Muscle of arm (tissue), 14 donors: Measurements from ENCODE around the gene BCKDHA. TPM values are rescaled to one million over a fixed set of nuclear protein-coding genes. Genes with fewer than 3 reads are reported as not detected.

Source experiments
- DNase-seq: peaks from one replicate; pipeline ENCODE4 v3.0.0-alpha.2; 2013
- long read RNA-seq, 11 donors: transcript quantifications; one replicate each; lab custom pipeline, GENCODE V29; 2026
- polyA plus RNA-seq, 12 donors: library from polyadenylated mRNA; unstranded; fragments of 120-200 nt; gene quantifications; one replicate each; pipeline ENCODE4 v1.2.1, GENCODE V29; 2013; ENCODE audit not compliant: insufficient read length in 12 of 12

BCKDHA gene
- polyA plus RNA-seq: 10 to 100 TPM in 11 of 12 donors, not detected in 1; 19.2 to 69.1 (median 25.6) TPM
- long read RNA-seq, donor 1, transcript BCKDHA-201 (9 exons, 2,103 nt): major isoform, 17 of 68 reads
- long read RNA-seq, donor 1, partial matches to known transcripts: 34 of 68 reads
- long read RNA-seq, donor 1, other reads (novel, unspliced or antisense): 17 of 68 reads
- long read RNA-seq, donor 2, transcript BCKDHA-201 (9 exons, 2,103 nt): major isoform, 24 of 31 reads
- long read RNA-seq, donor 2, partial matches to known transcripts: 7 of 31 reads
- long read RNA-seq, donor 2, other reads (novel, unspliced or antisense): 0 of 31 reads
- long read RNA-seq, donor 3, transcript BCKDHA-201 (9 exons, 2,103 nt): major isoform, 14 of 14 reads
- long read RNA-seq, donor 3, partial matches to known transcripts: 0 of 14 reads
- long read RNA-seq, donor 3, other reads (novel, unspliced or antisense): 0 of 14 reads
- long read RNA-seq, donor 4, partial matches to known transcripts: 0 of 3 reads
- long read RNA-seq, donor 4, other reads (novel, unspliced or antisense): 0 of 3 reads
- long read RNA-seq, donor 5, transcript BCKDHA-201 (9 exons, 2,103 nt): major isoform, 18 of 18 reads
- long read RNA-seq, donor 5, partial matches to known transcripts: 0 of 18 reads
- long read RNA-seq, donor 5, other reads (novel, unspliced or antisense): 0 of 18 reads
- long read RNA-seq, donor 6, transcript BCKDHA-201 (9 exons, 2,103 nt): major isoform, 5 of 15 reads
- long read RNA-seq, donor 6, partial matches to known transcripts: 5 of 15 reads
- long read RNA-seq, donor 6, other reads (novel, unspliced or antisense): 5 of 15 reads
- long read RNA-seq, donor 7, partial matches to known transcripts: 0 of 2 reads
- long read RNA-seq, donor 7, other reads (novel, unspliced or antisense): 0 of 2 reads
- long read RNA-seq, donor 8, transcript BCKDHA-201 (9 exons, 2,103 nt): major isoform, 17 of 31 reads
- long read RNA-seq, donor 8, partial matches to known transcripts: 0 of 31 reads
- long read RNA-seq, donor 8, other reads (novel, unspliced or antisense): 14 of 31 reads
- long read RNA-seq, donor 9, transcript BCKDHA-201 (9 exons, 2,103 nt): major isoform, 10 of 10 reads
- long read RNA-seq, donor 9, partial matches to known transcripts: 0 of 10 reads
- long read RNA-seq, donor 9, other reads (novel, unspliced or antisense): 0 of 10 reads
- long read RNA-seq, donor 10, transcript BCKDHA-201 (9 exons, 2,103 nt): major isoform, 11 of 11 reads
- long read RNA-seq, donor 10, partial matches to known transcripts: 0 of 11 reads
- long read RNA-seq, donor 10, other reads (novel, unspliced or antisense): 0 of 11 reads
- long read RNA-seq, donor 11, transcript BCKDHA-201 (9 exons, 2,103 nt): major isoform, 12 of 21 reads
- long read RNA-seq, donor 11, partial matches to known transcripts: 9 of 21 reads
- long read RNA-seq, donor 11, other reads (novel, unspliced or antisense): 0 of 21 reads

DNA sequence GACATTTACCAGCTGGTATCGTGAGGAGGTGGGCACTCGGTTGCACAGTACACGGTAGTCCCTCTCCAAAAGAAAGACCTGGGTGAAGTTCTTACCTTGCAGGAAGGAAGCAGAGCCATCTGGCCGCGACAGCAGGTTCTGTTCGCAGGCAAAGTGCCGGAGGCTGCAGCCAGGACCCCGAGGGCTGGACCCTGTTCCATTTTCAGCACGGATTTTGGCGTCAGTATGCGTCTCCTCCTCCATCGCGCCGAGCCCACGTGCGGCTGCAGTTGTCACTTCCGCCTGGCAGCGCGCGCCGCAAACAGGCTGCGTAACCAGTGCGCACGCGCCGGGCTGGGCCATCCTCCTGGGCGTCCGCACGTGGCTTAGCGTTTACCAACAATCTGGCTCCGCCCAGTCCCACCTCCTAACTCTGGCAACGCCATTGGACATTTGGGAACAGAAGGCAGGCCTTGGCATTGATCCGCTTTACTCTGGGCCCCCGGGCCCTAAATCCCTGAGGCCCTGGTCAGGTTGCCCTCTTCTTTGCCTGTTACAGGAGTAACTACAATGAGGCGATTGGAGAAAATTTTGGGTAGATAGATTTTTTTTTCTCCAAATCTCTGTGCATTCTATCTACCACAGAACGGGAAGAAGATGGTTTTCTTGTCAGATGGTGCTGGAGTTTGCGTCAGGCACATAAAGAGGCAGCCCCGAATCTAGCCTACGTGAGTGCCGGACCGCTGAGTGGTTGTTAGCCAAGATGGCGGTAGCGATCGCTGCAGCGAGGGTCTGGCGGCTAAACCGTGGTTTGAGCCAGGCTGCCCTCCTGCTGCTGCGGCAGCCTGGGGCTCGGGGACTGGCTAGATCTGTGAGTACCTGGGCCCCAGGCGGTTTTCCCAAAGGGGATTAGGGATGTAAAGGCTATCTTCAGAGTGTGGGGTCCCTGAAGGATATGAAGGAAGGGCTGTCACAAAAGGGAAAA is at the start of gene BCKDHA, which contains the start of gene EXOSC5:
BCKDHA (plus strand) TSS at position 733 of the 964 bp plus-strand sequence; CDS start at position 743, 10 bp downstream.
EXOSC5 (minus strand) TSS at position 274 of the 964 bp plus-strand sequence; CDS start at position 243, 31 bp downstream.
- peak; percentile 100 for DNase-seq

GRCh38 chr19:41350735-41351338 is 46.8 kb upstream of the BCKDHA start:
- DNase-seq: no peak

GRCh38 chr19:41351339-41352245 is 46.0 kb upstream of the BCKDHA start:
- DNase-seq: no peak

DNA sequence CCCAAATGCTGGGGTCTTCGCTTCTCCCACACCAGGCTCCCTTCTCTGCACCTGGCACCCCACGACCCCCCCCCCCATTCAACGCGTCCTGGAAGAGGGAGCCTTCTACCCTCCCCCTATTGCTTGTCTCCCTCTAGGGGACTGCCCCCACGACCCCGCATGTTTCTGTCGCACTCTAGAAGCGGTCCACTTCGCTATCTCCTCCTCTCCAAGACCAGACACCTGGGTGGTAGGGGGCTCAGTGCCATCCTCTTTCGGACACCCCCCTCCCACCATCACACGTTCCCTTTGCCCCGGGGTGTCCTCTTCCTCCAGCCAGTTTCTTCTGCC is 45.4 kb upstream of the BCKDHA start:
- DNase-seq: no peak

DNA sequence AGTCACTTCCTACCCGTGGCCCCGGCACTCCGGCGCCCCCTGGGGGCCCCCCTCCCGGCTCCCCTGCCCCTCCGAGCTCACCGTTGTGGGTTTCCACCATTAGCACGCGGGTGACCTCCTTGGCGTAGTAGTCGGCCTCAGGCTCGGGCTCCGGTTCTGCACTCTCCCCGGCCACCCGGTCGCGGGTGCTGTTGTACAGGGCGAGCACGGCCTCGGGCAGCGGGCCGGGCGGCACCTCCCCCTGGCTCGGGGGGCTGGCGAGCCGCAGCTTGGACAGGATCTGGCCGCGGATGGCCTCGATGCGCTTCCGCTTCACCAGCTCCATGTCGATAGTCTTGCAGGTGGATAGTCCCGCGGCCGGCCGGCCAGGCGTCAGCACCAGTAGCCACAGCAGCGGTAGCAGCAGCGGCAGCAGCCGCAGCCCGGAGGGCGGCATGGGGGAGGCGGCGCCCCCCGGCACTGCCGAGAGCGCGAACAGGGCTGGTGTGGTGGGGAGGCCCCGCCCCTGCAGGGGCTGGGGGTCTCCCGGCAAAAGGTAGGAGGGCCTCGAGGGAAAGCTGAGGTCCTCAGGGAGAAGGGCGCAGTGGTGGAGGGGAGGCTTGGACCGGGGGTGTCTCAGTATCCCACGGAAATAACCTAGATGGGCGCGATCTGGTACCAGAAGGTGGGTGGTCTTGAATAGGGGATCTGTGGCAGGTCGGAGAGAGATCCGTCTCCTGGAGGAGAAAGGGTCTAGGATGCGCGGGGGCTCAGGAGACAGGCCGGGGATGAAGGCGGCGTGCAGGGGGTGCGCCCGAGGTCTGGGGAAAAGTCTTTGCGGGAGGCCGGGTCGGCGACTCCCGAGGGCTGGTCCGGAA is 44.8 kb upstream of the BCKDHA start:
- DNase-seq: no peak

- DNase-seq: peak; percentile 76
Observed at GRCh38 chr19:41353466-41354342, 43.9 kb upstream of the BCKDHA start, which contains the start of gene TGFB1. Gene TGFB1, minus strand, starts transcription at chr19:41353922. Its CDS starts 878 bp downstream, at chr19:41353044.

DNA sequence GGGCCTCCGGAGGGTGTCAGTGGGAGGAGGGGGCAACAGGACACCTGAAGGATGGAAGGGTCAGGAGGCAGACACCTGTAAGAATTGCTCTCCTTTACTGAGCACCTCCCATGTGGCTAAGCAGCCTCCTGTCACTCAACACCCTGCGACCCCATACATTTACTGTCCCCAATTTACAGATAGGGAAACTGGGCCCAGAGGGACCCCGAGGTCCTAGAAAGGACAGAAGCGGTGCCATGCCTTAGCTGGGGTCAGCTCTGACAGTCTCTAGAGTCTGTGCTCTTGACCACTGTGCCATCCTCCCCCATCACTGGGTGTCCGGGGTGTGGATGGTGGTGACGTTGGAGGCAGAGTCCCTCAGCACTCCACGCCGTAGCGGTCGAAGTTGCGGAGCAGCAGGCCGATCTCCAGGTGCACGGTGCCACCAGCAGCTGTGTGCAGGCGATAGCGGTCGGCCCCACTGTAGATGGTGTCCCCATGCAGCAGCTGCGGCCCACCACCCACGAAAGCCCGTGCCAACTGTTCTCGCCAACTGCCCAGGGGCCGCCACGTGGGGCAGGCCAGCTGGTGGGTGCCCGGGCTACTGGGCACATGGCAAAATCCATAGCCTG is 43.2 kb upstream of the BCKDHA start:
- DNase-seq: no peak

- no peak for DNase-seq
Observed at GRCh38 chr19:41355035-41355434, 42.6 kb upstream of the BCKDHA start.

DNA sequence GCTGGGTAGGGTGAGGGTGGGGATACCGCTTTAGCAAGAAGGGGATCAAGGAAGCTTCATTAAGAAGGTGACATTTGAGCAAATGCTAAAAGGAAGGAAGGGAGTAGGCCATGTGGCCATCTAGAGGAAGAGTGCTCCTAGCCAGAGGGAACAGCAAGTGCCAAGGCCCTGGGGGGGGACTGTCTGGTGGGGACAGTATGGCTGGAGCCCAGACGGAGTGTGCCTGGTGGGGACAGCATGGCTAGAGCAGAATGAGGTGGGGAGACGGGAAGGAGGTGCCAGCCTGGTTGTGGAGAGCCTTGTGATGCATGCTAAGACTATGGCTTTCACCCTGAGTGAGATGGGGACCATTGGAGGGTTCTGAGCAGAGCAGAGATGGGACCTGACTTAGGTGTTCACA is 41.8 kb upstream of the BCKDHA start:
- DNase-seq: no peak

DNA sequence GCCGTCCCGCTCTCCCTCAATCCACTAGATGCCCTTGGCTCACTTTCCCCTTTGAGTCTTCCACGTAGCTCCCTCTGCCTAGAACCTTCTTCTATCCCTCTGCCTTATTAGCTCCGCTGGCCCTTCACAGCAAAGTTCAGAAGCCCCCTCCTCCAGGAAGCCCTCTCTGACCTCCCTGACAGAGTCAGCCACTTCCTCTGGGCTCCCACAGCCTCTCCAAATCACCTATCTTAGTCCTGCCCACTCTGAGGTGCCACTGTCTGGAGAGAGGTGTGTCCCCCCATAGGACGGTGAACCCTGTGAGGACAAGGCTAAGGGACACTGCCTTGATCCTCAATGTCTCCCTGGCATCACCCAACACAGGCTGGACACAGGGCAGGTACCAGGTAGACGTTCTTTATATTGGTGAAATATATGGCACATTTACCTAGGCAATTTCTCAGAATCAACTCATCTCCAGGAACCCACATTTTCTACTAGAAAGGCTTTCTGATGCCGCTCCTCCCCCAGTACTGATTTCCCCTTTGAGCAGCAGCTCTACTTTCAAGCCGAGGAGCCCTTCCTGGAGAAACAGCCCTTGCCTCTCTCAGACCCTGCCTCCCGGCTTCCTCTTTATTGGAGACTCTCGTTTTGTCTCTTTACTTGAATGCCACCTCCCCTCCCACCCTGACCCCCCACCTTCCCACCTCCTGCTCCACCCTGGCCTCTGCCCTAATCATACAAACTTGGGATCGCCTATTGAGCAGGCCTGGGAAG is 40.5 kb upstream of the BCKDHA start:
- no peak for DNase-seq

- DNase-seq: no peak
Observed at GRCh38 chr19:41357746-41358145, 39.9 kb upstream of the BCKDHA start.

DNA sequence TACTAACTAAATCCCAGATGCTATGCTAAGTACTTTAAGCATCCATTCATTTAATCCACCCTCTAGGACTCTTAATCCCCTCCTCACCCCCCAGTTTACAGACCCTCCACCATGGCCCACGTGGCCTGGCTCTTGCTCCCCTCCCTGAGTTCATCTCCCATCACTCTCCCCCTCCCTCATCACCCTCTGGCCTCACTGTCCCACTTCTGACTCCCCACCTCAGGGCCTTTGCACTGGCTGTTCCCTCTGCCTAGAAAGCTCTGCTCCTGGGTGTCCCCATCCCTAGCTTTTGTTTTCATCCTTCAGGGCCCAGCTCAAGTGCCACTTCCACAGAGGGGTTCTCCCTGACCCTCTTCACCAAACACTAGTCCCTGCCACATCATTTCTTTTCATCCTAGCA is 37.9 kb upstream of the BCKDHA start:
- no peak for DNase-seq

GRCh38 chr19:41362143-41362847 is 35.3 kb upstream of the BCKDHA start:
- DNase-seq: no peak

- no peak for DNase-seq
Observed at GRCh38 chr19:41363371-41363752, 34.3 kb upstream of the BCKDHA start.
